ENCODE results near the gene ACER2.

ACER2 gene

DNA sequence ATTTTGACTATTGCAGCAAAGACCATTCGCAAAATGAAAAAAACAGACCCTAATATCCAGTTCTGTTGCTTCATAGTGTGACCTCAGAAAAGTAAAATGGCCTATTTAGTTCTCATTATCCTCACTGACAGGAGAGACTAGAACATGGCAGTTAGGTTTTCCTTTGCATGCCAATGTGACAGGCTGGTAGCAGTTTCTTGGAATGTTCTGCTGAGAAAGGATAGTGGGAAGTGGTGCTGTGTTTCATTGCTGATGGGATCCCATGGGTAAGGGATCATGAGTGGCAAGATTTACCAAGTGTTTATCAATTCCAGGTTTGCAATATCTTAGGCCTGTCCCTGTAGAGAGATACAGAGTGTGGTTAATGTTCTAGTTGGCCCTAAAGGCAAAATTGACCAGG is 88.5 kb downstream of the ACER2 start:
- H3K27ac ChIP-seq (ENCODE audit: low read depth, low read length) = no peak overlapping the region
- H2AFZ ChIP-seq (ENCODE audit: low read length, unreplicated experiment) = no peak overlapping the region
- H3K79me2 ChIP-seq (ENCODE audit: control insufficient read depth, insufficient read depth, low read length, unreplicated experiment) = no peaks in the 10 kb centered on the region
- H3K27me3 ChIP-seq (ENCODE audit: insufficient read depth, low read length) = peaks cover 25% of the 10 kb centered on the region
- no peaks in the 10 kb centered on the region for H3K36me3 ChIP-seq (ENCODE audit: insufficient read depth, low read length)
- no peak overlapping the region for H3K4me3 ChIP-seq (ENCODE audit: low read depth, low read length)
- H3K4me1 ChIP-seq (ENCODE audit: control insufficient read depth, insufficient read depth, low read length, unreplicated experiment) = peaks cover 9% of the 10 kb centered on the region

DNA sequence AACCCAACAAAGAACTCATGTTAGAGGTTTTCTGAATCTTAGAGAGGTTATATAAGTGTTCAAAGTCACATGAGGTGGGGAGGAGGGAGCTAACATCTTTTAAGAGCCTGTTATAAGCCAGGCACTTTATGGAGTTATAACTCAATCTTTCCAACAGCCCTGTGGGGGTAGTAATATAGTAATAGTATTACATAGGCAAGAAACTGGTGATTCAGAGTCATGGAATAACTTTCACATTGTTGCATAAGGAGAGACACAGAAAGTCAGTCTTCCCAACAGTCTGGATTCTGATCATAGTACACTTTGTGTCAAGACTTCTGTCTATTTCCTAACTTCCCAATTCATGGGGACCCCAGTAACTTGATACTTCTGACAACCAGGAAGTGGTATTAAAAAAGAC is 89.2 kb downstream of the ACER2 start:
- H3K36me3 ChIP-seq (ENCODE audit: insufficient read depth, low read length) = no peaks in the 10 kb centered on the region
- H2AFZ ChIP-seq (ENCODE audit: low read length, unreplicated experiment) = no peak overlapping the region
- H3K27ac ChIP-seq (ENCODE audit: low read depth, low read length) = no peak overlapping the region
- no peaks in the 10 kb centered on the region for H3K79me2 ChIP-seq (ENCODE audit: control insufficient read depth, insufficient read depth, low read length, unreplicated experiment)
- H3K4me3 ChIP-seq (ENCODE audit: low read depth, low read length) = no peak overlapping the region
- peaks cover 24% of the 10 kb centered on the region for H3K27me3 ChIP-seq (ENCODE audit: insufficient read depth, low read length)
- H3K4me1 ChIP-seq (ENCODE audit: control insufficient read depth, insufficient read depth, low read length, unreplicated experiment) = peaks cover 3% of the 10 kb centered on the region
